Choroid plexus epithelial cell (primary cell): ENCODE measurements around the gene BHLHE23.

Experiments
- DNase-seq: peaks from one replicate; pipeline ENCODE4 v3.0.0-alpha.2; 2010; ENCODE audit warnings: low read depth
- H3K4me3 ChIP-seq: 2 replicates; pipeline ENCODE4 v1.5.1; 2011; ENCODE audit warnings: low read depth, mild to moderate bottlenecking, control low read depth, low read length, moderate library complexity
- TF ChIP-seq, protein P1 (sequence below): conservative IDR thresholded peaks from 2 replicates; pipeline ENCODE4 v1.5.1; 2011; ENCODE audit warnings: low read depth, mild to moderate bottlenecking, control low read depth, inconsistent platforms, low read length, moderate library complexity

The BHLHE23 gene

DNA sequence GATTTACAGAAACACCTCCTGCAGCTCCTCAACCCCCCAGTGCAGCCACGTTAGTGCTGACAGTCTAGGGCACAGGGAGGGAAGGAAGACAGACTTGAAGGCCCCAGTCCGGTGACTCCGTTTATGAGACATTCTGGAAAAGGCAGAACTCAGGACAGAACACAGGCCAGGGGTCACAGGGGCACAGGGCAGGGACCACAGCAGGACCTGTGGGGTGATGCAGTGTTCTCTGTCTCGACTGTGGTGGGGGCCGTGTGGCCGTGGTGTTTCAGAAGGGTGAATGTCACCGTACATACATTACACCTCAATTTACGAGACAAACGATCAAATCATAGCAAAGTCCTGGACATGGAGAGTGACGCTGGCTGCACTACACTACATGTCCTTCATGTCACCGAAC is 11.3 kb downstream of the BHLHE23 start:
- no peak overlapping the region for H3K4me3 ChIP-seq
- DNase-seq: no peak
- TF ChIP-seq, protein P1, sequence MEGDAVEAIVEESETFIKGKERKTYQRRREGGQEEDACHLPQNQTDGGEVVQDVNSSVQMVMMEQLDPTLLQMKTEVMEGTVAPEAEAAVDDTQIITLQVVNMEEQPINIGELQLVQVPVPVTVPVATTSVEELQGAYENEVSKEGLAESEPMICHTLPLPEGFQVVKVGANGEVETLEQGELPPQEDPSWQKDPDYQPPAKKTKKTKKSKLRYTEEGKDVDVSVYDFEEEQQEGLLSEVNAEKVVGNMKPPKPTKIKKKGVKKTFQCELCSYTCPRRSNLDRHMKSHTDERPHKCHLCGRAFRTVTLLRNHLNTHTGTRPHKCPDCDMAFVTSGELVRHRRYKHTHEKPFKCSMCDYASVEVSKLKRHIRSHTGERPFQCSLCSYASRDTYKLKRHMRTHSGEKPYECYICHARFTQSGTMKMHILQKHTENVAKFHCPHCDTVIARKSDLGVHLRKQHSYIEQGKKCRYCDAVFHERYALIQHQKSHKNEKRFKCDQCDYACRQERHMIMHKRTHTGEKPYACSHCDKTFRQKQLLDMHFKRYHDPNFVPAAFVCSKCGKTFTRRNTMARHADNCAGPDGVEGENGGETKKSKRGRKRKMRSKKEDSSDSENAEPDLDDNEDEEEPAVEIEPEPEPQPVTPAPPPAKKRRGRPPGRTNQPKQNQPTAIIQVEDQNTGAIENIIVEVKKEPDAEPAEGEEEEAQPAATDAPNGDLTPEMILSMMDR: no peak

DNA sequence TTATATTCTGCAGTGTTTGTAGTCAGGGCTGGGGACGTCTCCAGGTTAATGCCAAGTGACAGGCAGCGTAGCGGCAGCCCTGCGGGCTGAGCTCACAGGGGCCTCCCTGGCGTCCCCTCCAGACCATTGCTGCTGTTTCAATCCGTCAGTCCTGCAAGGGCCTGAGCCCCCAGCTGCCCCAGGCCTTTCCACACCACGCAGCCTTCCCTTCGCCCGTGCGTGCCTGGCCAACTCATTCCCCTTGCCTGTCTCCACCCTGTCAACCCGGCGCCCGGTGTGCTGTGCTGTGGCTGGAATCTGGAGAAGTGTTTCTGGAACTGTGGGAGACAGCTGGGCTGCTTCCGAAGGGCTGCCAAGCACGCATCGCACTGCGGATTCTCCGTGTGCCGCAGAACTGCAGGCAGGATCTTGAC is 11.9 kb downstream of the BHLHE23 start:
- TF ChIP-seq, protein P1: no peak
- no peak overlapping the region for H3K4me3 ChIP-seq
- no peak for DNase-seq

DNA sequence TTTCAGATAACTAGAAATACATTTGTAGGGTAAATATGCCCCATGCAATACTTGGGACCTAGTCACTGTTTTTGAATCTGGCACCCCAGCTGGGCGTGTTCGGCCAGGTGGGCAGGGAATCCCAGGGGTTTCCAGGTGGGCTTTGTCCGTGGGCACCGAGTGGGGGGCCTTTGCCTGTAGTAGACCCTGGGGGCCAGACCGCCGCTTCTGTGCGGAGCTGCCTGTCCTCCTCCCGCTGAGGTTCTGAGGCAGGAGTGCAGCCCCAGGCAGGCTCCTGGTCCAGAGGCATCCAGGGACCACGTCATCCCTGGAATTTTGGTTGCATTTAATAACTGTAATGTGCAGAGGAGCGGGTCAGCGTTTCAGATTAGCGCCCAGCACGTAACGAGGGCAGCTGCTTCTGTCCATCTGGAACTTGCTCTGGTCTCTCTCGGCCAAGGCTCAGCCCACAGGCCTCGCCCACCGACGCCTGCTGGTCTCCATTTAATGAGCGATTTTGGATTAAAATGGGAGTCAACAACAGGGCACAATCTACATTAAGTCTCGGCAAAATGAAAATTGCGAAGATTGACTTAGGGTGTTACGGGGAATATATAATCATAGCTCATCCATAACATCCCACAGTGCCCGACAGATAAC is 12.8 kb downstream of the BHLHE23 start:
- H3K4me3 ChIP-seq: no peak overlapping the region
- TF ChIP-seq, protein P1: no peak
- no peak for DNase-seq

DNA sequence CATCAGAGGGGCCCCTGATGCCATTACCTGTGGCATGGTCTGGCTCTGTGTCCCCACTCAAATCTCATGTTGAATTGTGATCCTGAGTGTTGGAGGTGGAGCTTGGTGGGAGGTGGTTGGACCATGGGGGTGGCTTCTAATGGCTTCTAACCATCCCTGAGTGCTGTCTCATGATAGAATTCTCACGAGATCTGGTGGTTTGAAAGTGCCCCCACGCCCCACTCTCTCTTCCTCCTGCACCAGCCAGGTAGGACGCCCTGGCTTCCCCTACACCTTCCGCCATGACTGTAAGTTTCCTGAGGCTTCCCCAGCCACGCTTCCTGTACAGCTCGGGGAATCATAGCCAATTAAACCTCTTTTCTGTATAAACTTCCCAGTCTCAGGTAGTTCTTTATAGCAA is 14.9 kb downstream of the BHLHE23 start:
- DNase-seq: no peak

DNA sequence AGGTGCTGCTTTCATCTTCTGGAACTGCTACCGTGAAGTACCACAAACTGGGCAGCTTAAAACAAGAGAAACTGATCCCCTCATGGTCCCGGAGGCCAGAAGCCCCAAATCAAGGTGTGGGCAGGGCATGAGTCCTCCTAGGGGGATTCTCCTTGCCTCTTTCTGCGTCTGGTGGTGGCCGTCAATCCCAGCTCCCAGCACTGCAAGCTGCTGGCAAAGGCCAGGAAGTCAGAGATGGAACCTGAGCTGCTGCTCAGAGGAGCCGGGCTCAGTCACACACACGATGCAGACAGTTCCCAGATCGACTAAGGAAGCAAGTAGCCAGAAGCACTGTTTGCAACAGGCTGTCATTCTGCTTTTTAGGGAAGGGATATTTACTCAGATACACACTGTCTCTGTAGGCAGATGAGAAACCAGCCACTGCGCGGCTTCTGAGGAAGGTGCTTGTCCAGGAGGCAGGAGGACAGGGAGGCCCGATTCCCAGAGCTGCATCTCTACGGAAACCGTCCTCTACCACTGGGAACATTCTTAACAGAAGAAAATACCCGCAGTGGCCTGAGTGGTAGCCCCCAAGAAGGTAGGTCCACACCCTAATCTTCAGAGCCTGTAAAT is 15.5 kb downstream of the BHLHE23 start:
- no peak for DNase-seq
- TF ChIP-seq, protein P1: no peak
- no peak overlapping the region for H3K4me3 ChIP-seq

More for the DNA sequence above, 14.9 kb downstream of the BHLHE23 start:
- H3K4me3 ChIP-seq: no peak overlapping the region
- TF ChIP-seq, protein P1: no peak

DNA sequence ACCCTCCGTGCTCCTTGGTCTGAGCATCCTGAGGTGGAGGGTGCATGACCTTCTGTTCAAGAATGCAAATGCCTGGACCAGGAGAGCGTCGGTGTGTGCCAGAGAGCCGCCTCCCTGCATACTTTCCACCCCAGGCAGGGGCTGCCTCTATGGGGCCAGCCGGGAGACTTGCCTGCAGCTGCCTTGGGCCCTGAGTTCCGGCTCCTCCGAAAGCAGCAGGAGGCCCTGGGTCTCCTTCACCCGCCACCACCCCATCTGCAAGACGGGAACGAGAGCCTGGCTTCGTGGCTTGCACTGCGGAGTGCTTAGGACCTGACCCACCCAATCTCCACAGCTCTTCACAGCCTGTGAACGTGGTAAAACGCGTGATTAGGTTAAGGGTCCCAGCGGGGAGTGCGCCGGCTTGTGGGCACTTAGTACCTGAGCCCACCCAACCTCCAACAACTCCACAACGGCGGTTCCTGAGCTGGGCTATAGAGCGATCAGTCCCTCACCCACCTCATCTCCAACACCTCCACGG is 16.4 kb downstream of the BHLHE23 start:
- TF ChIP-seq, protein P1: no peak

DNA sequence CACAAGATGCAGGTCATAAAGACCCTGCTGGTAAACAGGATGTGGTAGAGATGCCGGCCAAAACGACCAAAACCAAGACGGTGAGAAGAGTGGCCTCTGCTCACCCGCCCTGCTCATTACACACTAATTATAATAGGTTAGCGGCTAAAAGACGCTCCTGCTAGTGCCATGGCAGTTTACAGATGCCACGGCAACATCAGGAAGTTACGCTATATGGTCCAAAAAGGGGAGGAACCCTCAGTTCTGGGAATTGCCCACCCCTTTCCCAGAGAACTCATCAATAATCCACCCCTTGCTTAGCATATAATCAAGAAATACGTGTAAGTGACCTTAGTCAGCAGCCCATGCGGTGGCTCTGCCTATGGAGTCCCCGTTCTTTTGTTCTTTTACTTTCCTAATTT is 17.6 kb downstream of the BHLHE23 start:
- H3K4me3 ChIP-seq: no peak overlapping the region
- DNase-seq: no peak
- TF ChIP-seq, protein P1: no peak

More for the DNA sequence above, 16.4 kb downstream of the BHLHE23 start:
- DNase-seq: no peak
- H3K4me3 ChIP-seq: no peak overlapping the region
